ENCODE measurements around the gene LIN9.
A peak's percentile ranks its signal among the peaks of the same experiment; 100 is the strongest.
"Not testable (repeated sequence)": the region's sequence is repeated elsewhere in the genome, so short reads cannot be mapped to it uniquely, and the experiment has no call there.

LIN9 gene

GRCh38 chr1:226272233-226272902 is 36.6 kb downstream of the LIN9 start:
- DNase-seq: peak; percentile 31

- peak; percentile 15 for DNase-seq
Measured at GRCh38 chr1:226268421-226269124, 40.4 kb downstream of the LIN9 start.

GRCh38 chr1:226261818-226262217 is 47.1 kb downstream of the LIN9 start:
- no peak for DNase-seq

- no peak for DNase-seq
Measured at GRCh38 chr1:226255380-226255779, 53.6 kb downstream of the LIN9 start.

- no peak for DNase-seq
Measured at GRCh38 chr1:226253933-226254332, 55.0 kb downstream of the LIN9 start.

GRCh38 chr1:226252841-226253240 is 56.1 kb downstream of the LIN9 start:
- DNase-seq: not testable (repeated sequence)

- no peak for DNase-seq
Measured at GRCh38 chr1:226250511-226250910, 58.5 kb downstream of the LIN9 start.

- DNase-seq: no peak
Measured at GRCh38 chr1:226248796-226249195, 60.2 kb downstream of the LIN9 start.

GRCh38 chr1:226248091-226248490 is 60.9 kb downstream of the LIN9 start:
- DNase-seq: no peak

- no peak for DNase-seq
Measured at GRCh38 chr1:226239421-226239820, 69.5 kb downstream of the LIN9 start.

GRCh38 chr1:226236826-226237225 is 72.1 kb downstream of the LIN9 start:
- DNase-seq: no peak

GRCh38 chr1:226233806-226234205 is 75.2 kb downstream of the LIN9 start:
- no peak for DNase-seq

- DNase-seq: no peak
Measured at GRCh38 chr1:226233293-226233692, 75.7 kb downstream of the LIN9 start.

- DNase-seq: no peak
Measured at GRCh38 chr1:226226601-226227000, 82.4 kb downstream of the LIN9 start.

GRCh38 chr1:226223786-226224244 is 85.1 kb downstream of the LIN9 start:
- peak; percentile 8 for DNase-seq

- peak; percentile 5 for DNase-seq
Measured at GRCh38 chr1:226223157-226223785, 85.7 kb downstream of the LIN9 start, which contains the start of gene MIXL1. Gene MIXL1 (plus strand): TSS chr1:226223664. CDS start chr1:226223682, 18 bp downstream.

GRCh38 chr1:226222686-226223085 is 86.3 kb downstream of the LIN9 start:
- DNase-seq: no peak

GRCh38 chr1:226220473-226221189 is 88.3 kb downstream of the LIN9 start:
- DNase-seq: no peak

GRCh38 chr1:226217273-226217672 is 91.7 kb downstream of the LIN9 start:
- DNase-seq: no peak

- DNase-seq: no peak
Measured at GRCh38 chr1:226216056-226216455, 92.9 kb downstream of the LIN9 start.

- no peak for DNase-seq
Measured at GRCh38 chr1:226215239-226215638, 93.7 kb downstream of the LIN9 start.

- no peak for DNase-seq
Measured at GRCh38 chr1:226212545-226212944, 96.4 kb downstream of the LIN9 start.

Data from fibroblast of skin of abdomen (primary cell).